ENCODE results near the gene MYH11. TPM values are rescaled to one million over a fixed set of nuclear protein-coding genes. Genes with fewer than 3 reads are reported as not detected.

The MYH11 gene
- total and polyA plus RNA-seq, 5 donors from 2014 or later = 0.15 to 0.67 (median 0.43) TPM; not detected in 1

- DNase-seq (no peak), ATAC-seq (ENCODE audit: low read depth in 2 of 2) (no peak)
- H3K36me3 ChIP-seq (ENCODE audit: control insufficient read depth, insufficient read depth, low read length) = peaks cover 93% of the 10 kb centered on the region
- no peak overlapping the region for H3K4me3 ChIP-seq (ENCODE audit: low read depth, low read length)
- H3K9me3 ChIP-seq (ENCODE audit: control insufficient read depth in 2 of 2, low read length in 2 of 2) = no peaks in the 10 kb centered on the region
- peak overlapping the region in 1 of 3 donors; percentile 78 for H3K27ac Mint-ChIP-seq
- H3K4me1 Mint-ChIP-seq = peaks cover 0 to 4% (median 2%) of the 10 kb centered on the region in 4 donors
- H3K27ac ChIP-seq (ENCODE audit: insufficient read depth, low read length, poor library complexity, severe bottlenecking) = no peak overlapping the region
- no peaks in the 10 kb centered on the region for H3K27me3 Mint-ChIP-seq
- H3K4me1 ChIP-seq (ENCODE audit: control insufficient read depth, insufficient read depth, low read length, poor library complexity, severe bottlenecking) = no peaks in the 10 kb centered on the region
- H3K9me3 Mint-ChIP-seq = no peaks in the 10 kb centered on the region
- no peaks in the 10 kb centered on the region for H3K27me3 ChIP-seq (ENCODE audit: control insufficient read depth, insufficient read depth, low read length)
- peaks cover 41% of the 10 kb centered on the region for H3K36me3 Mint-ChIP-seq
- no peak overlapping the region for H3K4me3 Mint-ChIP-seq
Measured at GRCh38 chr16:15691046-15691445, 165.8 kb downstream of the MYH11 start.

- no peaks in the 10 kb centered on the region for H3K4me1 ChIP-seq (ENCODE audit: control insufficient read depth, insufficient read depth, low read length, poor library complexity, severe bottlenecking)
- H3K27me3 Mint-ChIP-seq = no peaks in the 10 kb centered on the region
- H3K4me1 Mint-ChIP-seq = peaks cover 0 to 7% (median 3%) of the 10 kb centered on the region in 4 donors
- H3K9me3 Mint-ChIP-seq = no peaks in the 10 kb centered on the region
- H3K27ac Mint-ChIP-seq = no peak overlapping the region
- H3K36me3 Mint-ChIP-seq = peaks cover 37% of the 10 kb centered on the region
- H3K36me3 ChIP-seq (ENCODE audit: control insufficient read depth, insufficient read depth, low read length) = peaks cover 94% of the 10 kb centered on the region
- no peak overlapping the region for H3K4me3 Mint-ChIP-seq
- H3K27ac ChIP-seq (ENCODE audit: insufficient read depth, low read length, poor library complexity, severe bottlenecking) = no peak overlapping the region
- H3K27me3 ChIP-seq (ENCODE audit: control insufficient read depth, insufficient read depth, low read length) = no peaks in the 10 kb centered on the region
- H3K4me3 ChIP-seq (ENCODE audit: low read depth, low read length) = no peak overlapping the region
- H3K9me3 ChIP-seq (ENCODE audit: control insufficient read depth in 2 of 2, low read length in 2 of 2) = no peaks in the 10 kb centered on the region
- ATAC-seq (ENCODE audit: low read depth in 2 of 2) = no peak
- DNase-seq = no peak
Measured at GRCh38 chr16:15690296-15690695, 166.5 kb downstream of the MYH11 start.

DNA sequence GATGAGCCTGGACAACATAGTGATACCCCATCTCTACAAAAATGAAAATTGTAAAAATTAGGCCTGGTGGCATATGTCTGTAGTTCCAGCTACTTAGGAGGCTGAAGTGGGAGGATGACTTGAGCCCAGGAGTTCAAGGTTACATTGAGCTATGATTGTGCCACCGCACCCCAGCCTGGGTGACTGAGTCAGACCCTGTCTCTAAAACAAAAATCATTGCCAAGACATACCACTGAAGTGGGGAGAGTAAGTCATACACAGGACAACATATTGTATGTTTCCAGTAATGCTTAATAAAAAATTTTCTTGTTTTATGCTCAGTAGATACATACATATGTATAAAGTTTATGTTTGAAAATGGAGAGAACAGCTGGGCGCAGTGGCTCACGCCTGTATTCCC lies 167.5 kb downstream of the MYH11 start:
- H3K4me3 ChIP-seq (ENCODE audit: low read depth, low read length) = no peak overlapping the region
- H3K4me1 ChIP-seq (ENCODE audit: control insufficient read depth, insufficient read depth, low read length, poor library complexity, severe bottlenecking) = no peaks in the 10 kb centered on the region
- H3K27me3 Mint-ChIP-seq = no peaks in the 10 kb centered on the region
- H3K27ac ChIP-seq (ENCODE audit: insufficient read depth, low read length, poor library complexity, severe bottlenecking) = no peak overlapping the region
- no peaks in the 10 kb centered on the region for H3K27me3 ChIP-seq (ENCODE audit: control insufficient read depth, insufficient read depth, low read length)
- peak overlapping the region in 1 of 4 donors; percentile 10 for H3K4me3 Mint-ChIP-seq
- peaks cover 92% of the 10 kb centered on the region for H3K36me3 ChIP-seq (ENCODE audit: control insufficient read depth, insufficient read depth, low read length)
- peak overlapping the region in 2 of 3 donors; percentile 55 to 84 for H3K27ac Mint-ChIP-seq
- no peaks in the 10 kb centered on the region for H3K9me3 Mint-ChIP-seq
- DNase-seq (no peak), ATAC-seq (ENCODE audit: low read depth in 2 of 2) (no peak)
- no peaks in the 10 kb centered on the region for H3K9me3 ChIP-seq (ENCODE audit: control insufficient read depth in 2 of 2, low read length in 2 of 2)
- H3K36me3 Mint-ChIP-seq = peaks cover 39% of the 10 kb centered on the region
- peaks cover 4 to 9% (median 5%) of the 10 kb centered on the region in 4 donors for H3K4me1 Mint-ChIP-seq

GRCh38 chr16:15686287-15686686 lies 170.5 kb downstream of the MYH11 start:
- ATAC-seq (ENCODE audit: low read depth in 2 of 2) (no peak), DNase-seq (no peak)
- no peaks in the 10 kb centered on the region for H3K4me1 ChIP-seq (ENCODE audit: control insufficient read depth, insufficient read depth, low read length, poor library complexity, severe bottlenecking)
- peak overlapping the region in 1 of 3 donors; percentile 79 for H3K27ac Mint-ChIP-seq
- H3K27me3 Mint-ChIP-seq = no peaks in the 10 kb centered on the region
- H3K36me3 Mint-ChIP-seq = peaks cover 33% of the 10 kb centered on the region
- no peaks in the 10 kb centered on the region for H3K27me3 ChIP-seq (ENCODE audit: control insufficient read depth, insufficient read depth, low read length)
- no peaks in the 10 kb centered on the region for H3K9me3 ChIP-seq (ENCODE audit: control insufficient read depth in 2 of 2, low read length in 2 of 2)
- peaks cover 4 to 15% (median 9%) of the 10 kb centered on the region in 4 donors for H3K4me1 Mint-ChIP-seq
- no peaks in the 10 kb centered on the region for H3K9me3 Mint-ChIP-seq
- H3K36me3 ChIP-seq (ENCODE audit: control insufficient read depth, insufficient read depth, low read length) = peaks cover 89% of the 10 kb centered on the region
- no peak overlapping the region for H3K4me3 Mint-ChIP-seq
- H3K4me3 ChIP-seq (ENCODE audit: low read depth, low read length) = no peak overlapping the region
- no peak overlapping the region for H3K27ac ChIP-seq (ENCODE audit: insufficient read depth, low read length, poor library complexity, severe bottlenecking)

DNA sequence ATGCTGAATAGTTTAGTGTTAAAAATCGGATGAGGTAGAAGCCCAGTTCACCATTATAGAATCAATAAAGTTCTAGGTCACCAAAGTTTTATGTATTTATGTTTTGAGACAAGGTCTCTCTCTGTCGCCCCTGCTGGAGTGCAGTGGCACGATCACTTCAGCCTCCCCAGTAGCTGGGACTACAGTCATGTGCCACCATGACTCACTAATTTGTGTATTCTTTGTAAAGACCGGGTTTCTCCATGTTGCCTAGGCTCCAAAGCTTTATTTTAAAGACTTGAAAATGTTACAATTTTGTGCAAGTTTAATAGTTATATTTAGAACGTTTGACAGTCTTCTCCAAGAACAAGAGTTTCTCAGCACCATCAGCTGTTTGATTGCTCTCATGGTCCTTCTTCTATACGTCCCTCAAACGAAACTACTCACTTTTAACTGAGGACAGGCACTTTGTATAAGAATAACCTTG lies 174.7 kb downstream of the MYH11 start:
- Mint-ChIP-seq H3K9me3 (no peaks in the 10 kb centered on the region), H3K4me1 (peaks cover 9 to 21% (median 14%) of the 10 kb centered on the region in 4 donors), H3K4me3 (no peak overlapping the region), H3K36me3 (peaks cover 35% of the 10 kb centered on the region), H3K27ac (peak overlapping the region; percentile 20 to 78 (median 42)), H3K27me3 (no peaks in the 10 kb centered on the region)
- Histone ChIP-seq H3K36me3 (ENCODE audit: control insufficient read depth, insufficient read depth, low read length) (peaks cover 87% of the 10 kb centered on the region), H3K27ac (ENCODE audit: insufficient read depth, low read length, poor library complexity, severe bottlenecking) (peak overlapping the region; percentile 20), H3K9me3 (ENCODE audit: control insufficient read depth in 2 of 2, low read length in 2 of 2) (no peaks in the 10 kb centered on the region), H3K4me1 (ENCODE audit: control insufficient read depth, insufficient read depth, low read length, poor library complexity, severe bottlenecking) (no peaks in the 10 kb centered on the region), H3K27me3 (ENCODE audit: control insufficient read depth, insufficient read depth, low read length) (no peaks in the 10 kb centered on the region), H3K4me3 (ENCODE audit: low read depth, low read length) (no peak overlapping the region)
- DNase-seq (peak; percentile 9 to 64 (median 29)), ATAC-seq (ENCODE audit: low read depth in 2 of 2) (peak; percentile 85 to 92)

GRCh38 chr16:15677447-15677846 lies 179.4 kb downstream of the MYH11 start:
- DNase-seq = no peak
- Mint-ChIP-seq H3K4me1 (peaks cover 10 to 54% (median 34%) of the 10 kb centered on the region in 4 donors), H3K36me3 (peaks cover 40% of the 10 kb centered on the region), H3K9me3 (no peaks in the 10 kb centered on the region), H3K4me3 (no peak overlapping the region), H3K27ac (peak overlapping the region in 2 of 3 donors; percentile 75 to 86), H3K27me3 (no peaks in the 10 kb centered on the region)
- H3K27me3 ChIP-seq (ENCODE audit: control insufficient read depth, insufficient read depth, low read length) = no peaks in the 10 kb centered on the region
- no peak overlapping the region for H3K27ac ChIP-seq (ENCODE audit: insufficient read depth, low read length, poor library complexity, severe bottlenecking)
- H3K4me1 ChIP-seq (ENCODE audit: control insufficient read depth, insufficient read depth, low read length, poor library complexity, severe bottlenecking) = peaks cover 18% of the 10 kb centered on the region
- no peaks in the 10 kb centered on the region for H3K9me3 ChIP-seq (ENCODE audit: control insufficient read depth in 2 of 2, low read length in 2 of 2)
- no peak for ATAC-seq (ENCODE audit: low read depth in 2 of 2)
- H3K36me3 ChIP-seq (ENCODE audit: control insufficient read depth, insufficient read depth, low read length) = peaks cover 57% of the 10 kb centered on the region
- H3K4me3 ChIP-seq (ENCODE audit: low read depth, low read length) = no peak overlapping the region

GRCh38 chr16:15676506-15676905 lies 180.3 kb downstream of the MYH11 start:
- DNase-seq (no peak), ATAC-seq (ENCODE audit: low read depth in 2 of 2) (no peak)
- Histone ChIP-seq H3K4me3 (ENCODE audit: low read depth, low read length) (no peak overlapping the region), H3K9me3 (ENCODE audit: control insufficient read depth in 2 of 2, low read length in 2 of 2) (no peaks in the 10 kb centered on the region), H3K27me3 (ENCODE audit: control insufficient read depth, insufficient read depth, low read length) (no peaks in the 10 kb centered on the region), H3K36me3 (ENCODE audit: control insufficient read depth, insufficient read depth, low read length) (peaks cover 48% of the 10 kb centered on the region), H3K4me1 (ENCODE audit: control insufficient read depth, insufficient read depth, low read length, poor library complexity, severe bottlenecking) (peaks cover 21% of the 10 kb centered on the region), H3K27ac (ENCODE audit: insufficient read depth, low read length, poor library complexity, severe bottlenecking) (no peak overlapping the region)
- Mint-ChIP-seq H3K4me3 (no peak overlapping the region), H3K4me1 (peaks cover 10 to 58% (median 33%) of the 10 kb centered on the region in 4 donors), H3K9me3 (no peaks in the 10 kb centered on the region), H3K36me3 (peaks cover 36% of the 10 kb centered on the region), H3K27me3 (no peaks in the 10 kb centered on the region), H3K27ac (peak overlapping the region; percentile 25 to 96 (median 86))

GRCh38 chr16:15674571-15674970 lies 182.3 kb downstream of the MYH11 start:
- H3K27ac Mint-ChIP-seq = peak overlapping the region; percentile 94 to 96 (median 96)
- DNase-seq (no peak), ATAC-seq (ENCODE audit: low read depth in 2 of 2) (no peak)
- H3K9me3 Mint-ChIP-seq = no peaks in the 10 kb centered on the region
- H3K4me1 Mint-ChIP-seq = peaks cover 10 to 67% (median 36%) of the 10 kb centered on the region in 4 donors
- peaks cover 21% of the 10 kb centered on the region for H3K4me1 ChIP-seq (ENCODE audit: control insufficient read depth, insufficient read depth, low read length, poor library complexity, severe bottlenecking)
- peaks cover 35% of the 10 kb centered on the region for H3K36me3 Mint-ChIP-seq
- peak overlapping the region in 2 of 4 donors; percentile 47 to 66 for H3K4me3 Mint-ChIP-seq
- peaks cover 49% of the 10 kb centered on the region for H3K36me3 ChIP-seq (ENCODE audit: control insufficient read depth, insufficient read depth, low read length)
- no peaks in the 10 kb centered on the region for H3K27me3 ChIP-seq (ENCODE audit: control insufficient read depth, insufficient read depth, low read length)
- H3K4me3 ChIP-seq (ENCODE audit: low read depth, low read length) = no peak overlapping the region
- no peaks in the 10 kb centered on the region for H3K9me3 ChIP-seq (ENCODE audit: control insufficient read depth in 2 of 2, low read length in 2 of 2)
- no peaks in the 10 kb centered on the region for H3K27me3 Mint-ChIP-seq
- peak overlapping the region; percentile 34 for H3K27ac ChIP-seq (ENCODE audit: insufficient read depth, low read length, poor library complexity, severe bottlenecking)

Data from CD4-positive, CD25-positive, alpha-beta regulatory T cell (primary cell).